Femur (tissue), 1 donor: ENCODE data around the gene HCRTR2.
"Not testable (repeated sequence)": the region's sequence is repeated elsewhere in the genome, so short reads cannot be mapped to it uniquely, and the experiment has no call there.

Experiments used
- DNase-seq: peaks from one replicate; pipeline ENCODE4 v3.0.0-alpha.2; 2017

The HCRTR2 gene

GRCh38 chr6:55220961-55221360, 46.6 kb downstream of the HCRTR2 start:
- DNase-seq = no peak

GRCh38 chr6:55227862-55228261, 53.5 kb downstream of the HCRTR2 start:
- no peak for DNase-seq

- peak; percentile 28 for DNase-seq
Observed at GRCh38 chr6:55239099-55239498, 64.8 kb downstream of the HCRTR2 start.

- not testable (repeated sequence) for DNase-seq
Observed at GRCh38 chr6:55240975-55241605, 66.8 kb downstream of the HCRTR2 start.

GRCh38 chr6:55250400-55250799, 76.1 kb downstream of the HCRTR2 start:
- DNase-seq = no peak

- DNase-seq = no peak
Observed at GRCh38 chr6:55255113-55255512, 80.8 kb downstream of the HCRTR2 start.

- DNase-seq = no peak
Observed at GRCh38 chr6:55260181-55260580, 85.9 kb downstream of the HCRTR2 start.

GRCh38 chr6:55265409-55266114, 91.2 kb downstream of the HCRTR2 start:
- DNase-seq = no peak

- DNase-seq = no peak
Observed at GRCh38 chr6:55266896-55267295, 92.6 kb downstream of the HCRTR2 start.

- peak; percentile 55 for DNase-seq
Observed at GRCh38 chr6:55276745-55277530, 102.6 kb downstream of the HCRTR2 start.

- DNase-seq = no peak
Observed at GRCh38 chr6:55277646-55278045, 103.3 kb downstream of the HCRTR2 start.

- no peak for DNase-seq
Observed at GRCh38 chr6:55281215-55281614, 106.9 kb downstream of the HCRTR2 start.

- no peak for DNase-seq
Observed at GRCh38 chr6:55282115-55282514, 107.8 kb downstream of the HCRTR2 start.

- no peak for DNase-seq
Observed at GRCh38 chr6:55286824-55287223, 112.5 kb downstream of the HCRTR2 start.

GRCh38 chr6:55290736-55291135, 116.4 kb downstream of the HCRTR2 start:
- no peak for DNase-seq

GRCh38 chr6:55293116-55293515, 118.8 kb downstream of the HCRTR2 start:
- DNase-seq = no peak

GRCh38 chr6:55297214-55297613, 122.9 kb downstream of the HCRTR2 start:
- DNase-seq = not testable (repeated sequence)

GRCh38 chr6:55299286-55299985, 125.1 kb downstream of the HCRTR2 start:
- DNase-seq = peak; percentile 37

- DNase-seq = no peak
Observed at GRCh38 chr6:55304747-55305146, 130.4 kb downstream of the HCRTR2 start.

- DNase-seq = no peak
Observed at GRCh38 chr6:55319961-55320695, 145.8 kb downstream of the HCRTR2 start.

GRCh38 chr6:55320696-55321086, 146.4 kb downstream of the HCRTR2 start:
- DNase-seq = no peak

- DNase-seq = no peak
Observed at GRCh38 chr6:55327169-55327568, 152.9 kb downstream of the HCRTR2 start, which contains the start of gene GFRAL. Gene GFRAL, plus strand, starts transcription at chr6:55327469. Its CDS starts 86 bp downstream, at chr6:55327555.
